ENCODE data around the gene BTBD17.

- TF ChIP-seq POLR2A (IDR thresholded peaks at IDR 0.05), result no peak
- TF ChIP-seq, protein P1, sequence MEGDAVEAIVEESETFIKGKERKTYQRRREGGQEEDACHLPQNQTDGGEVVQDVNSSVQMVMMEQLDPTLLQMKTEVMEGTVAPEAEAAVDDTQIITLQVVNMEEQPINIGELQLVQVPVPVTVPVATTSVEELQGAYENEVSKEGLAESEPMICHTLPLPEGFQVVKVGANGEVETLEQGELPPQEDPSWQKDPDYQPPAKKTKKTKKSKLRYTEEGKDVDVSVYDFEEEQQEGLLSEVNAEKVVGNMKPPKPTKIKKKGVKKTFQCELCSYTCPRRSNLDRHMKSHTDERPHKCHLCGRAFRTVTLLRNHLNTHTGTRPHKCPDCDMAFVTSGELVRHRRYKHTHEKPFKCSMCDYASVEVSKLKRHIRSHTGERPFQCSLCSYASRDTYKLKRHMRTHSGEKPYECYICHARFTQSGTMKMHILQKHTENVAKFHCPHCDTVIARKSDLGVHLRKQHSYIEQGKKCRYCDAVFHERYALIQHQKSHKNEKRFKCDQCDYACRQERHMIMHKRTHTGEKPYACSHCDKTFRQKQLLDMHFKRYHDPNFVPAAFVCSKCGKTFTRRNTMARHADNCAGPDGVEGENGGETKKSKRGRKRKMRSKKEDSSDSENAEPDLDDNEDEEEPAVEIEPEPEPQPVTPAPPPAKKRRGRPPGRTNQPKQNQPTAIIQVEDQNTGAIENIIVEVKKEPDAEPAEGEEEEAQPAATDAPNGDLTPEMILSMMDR (IDR thresholded peaks at IDR 0.05), result no peak
Measured at GRCh38 chr17:74324521-74324920, 37.1 kb downstream of the BTBD17 start.

All from adrenal gland (tissue), 5 donors.